Left kidney (tissue), 2 donors: ENCODE data around the gene MYO5A. TPM values are rescaled to one million over a fixed set of nuclear protein-coding genes. Genes with fewer than 3 reads are reported as not detected.
"Not testable (repeated sequence)": the region's sequence is repeated elsewhere in the genome, so short reads cannot be mapped to it uniquely, and the experiment has no call there.

Experiments used
- DNase-seq: peaks from one replicate; pipeline ENCODE4 v3.0.0-alpha.2; 2013
- polyA plus RNA-seq: library from polyadenylated mRNA; unstranded; fragments of 120-200 nt; gene quantifications from one replicate; pipeline ENCODE4 v1.2.1, GENCODE V29; 2013; ENCODE audit not compliant: insufficient read length

Gene MYO5A
- polyA plus RNA-seq, 1 donor, result 9.2 TPM

GRCh38 chr15:52540374-52541012 is 11.8 kb upstream of the MYO5A start:
- no peak for DNase-seq

GRCh38 chr15:52537459-52537858 is 8.8 kb upstream of the MYO5A start:
- no peak for DNase-seq

- DNase-seq, result no peak
Observed at GRCh38 chr15:52532427-52532826, 3.7 kb upstream of the MYO5A start.

GRCh38 chr15:52529940-52530339 is 1.3 kb upstream of the MYO5A start:
- DNase-seq, result no peak

GRCh38 chr15:52529341-52529924 is 753 bp upstream of the MYO5A start:
- DNase-seq, result peak; percentile 15

GRCh38 chr15:52527911-52528563 is 643 bp downstream of the MYO5A start:
- DNase-seq, result peak; percentile 35

- no peak for DNase-seq
Observed at GRCh38 chr15:52527196-52527910, 1.3 kb downstream of the MYO5A start.

GRCh38 chr15:52524223-52525136 is 4.2 kb downstream of the MYO5A start:
- no peak for DNase-seq

GRCh38 chr15:52523647-52524046 is 5.0 kb downstream of the MYO5A start:
- no peak for DNase-seq

- no peak for DNase-seq
Observed at GRCh38 chr15:52523192-52523591, 5.5 kb downstream of the MYO5A start.

- no peak for DNase-seq
Observed at GRCh38 chr15:52521682-52522081, 7.0 kb downstream of the MYO5A start.

- DNase-seq, result no peak
Observed at GRCh38 chr15:52520421-52520820, 8.3 kb downstream of the MYO5A start.

- DNase-seq, result no peak
Observed at GRCh38 chr15:52518487-52519371, 10.0 kb downstream of the MYO5A start.

- no peak for DNase-seq
Observed at GRCh38 chr15:52517014-52517413, 11.7 kb downstream of the MYO5A start.

GRCh38 chr15:52515343-52515742 is 13.3 kb downstream of the MYO5A start:
- DNase-seq, result no peak

GRCh38 chr15:52514482-52514881 is 14.2 kb downstream of the MYO5A start:
- no peak for DNase-seq

GRCh38 chr15:52512869-52513268 is 15.8 kb downstream of the MYO5A start:
- not testable (repeated sequence) for DNase-seq

GRCh38 chr15:52511084-52511483 is 17.6 kb downstream of the MYO5A start:
- DNase-seq, result no peak

- DNase-seq, result no peak
Observed at GRCh38 chr15:52509500-52510245, 19.0 kb downstream of the MYO5A start.

GRCh38 chr15:52506549-52506948 is 22.1 kb downstream of the MYO5A start:
- no peak for DNase-seq
